Cardiac muscle cell (in vitro differentiated cells and primary cell): ENCODE measurements around the gene VGLL2. TPM values are rescaled to one million over a fixed set of nuclear protein-coding genes. Genes with fewer than 3 reads are reported as not detected.

ENCODE experiments used
- DNase-seq, 2 donors: peaks; one replicate each; pipeline versions ENCODE4 v3.0.0 to v3.0.0-alpha.2; 2010 to 2017; ENCODE audit warnings: low read depth in 1 of 2, low spot score in 1 of 2
- H3K27ac ChIP-seq: fragments of 200-600 bp; sonication (generic); 2 replicates; pipeline ENCODE4 v1.5.1; 2016
- H3K27me3 ChIP-seq: fragments of 200-600 bp; sonication (generic); 2 replicates; pipeline ENCODE4 v1.6.0; 2016; ENCODE audit warnings: control low read depth
- H3K36me3 ChIP-seq: fragments of 200-600 bp; sonication (generic); 2 replicates; pipeline ENCODE4 v1.5.1; 2016; ENCODE audit warnings: control low read depth
- H3K4me1 ChIP-seq: fragments of 200-600 bp; sonication (generic); 2 replicates; pipeline ENCODE4 v1.8.1; 2017; ENCODE audit warnings: low read depth, mild to moderate bottlenecking, mixed run types
- H3K4me3 ChIP-seq: fragments of 200-600 bp; sonication (generic); 2 replicates; pipeline ENCODE4 v1.5.1; 2016; ENCODE audit warnings: mild to moderate bottlenecking
- H3K9me3 ChIP-seq: fragments of 200-600 bp; sonication (generic); 2 replicates; pipeline ENCODE4 v1.5.1; 2017; ENCODE audit warnings: low read depth, mild to moderate bottlenecking, control low read depth
- CTCF ChIP-seq: IDR thresholded peaks from 2 replicates; pipeline ENCODE4 v1.5.1; 2012; ENCODE audit warnings: low read depth, mild to moderate bottlenecking, low read length
- polyA plus RNA-seq: library from polyadenylated mRNA; unstranded; fragments of >200 nt; fragmentation: Nextera tagmentation; extraction: Ambion mirVana; gene quantifications from 2 replicates; pipeline ENCODE4 v1.2.1, GENCODE V29; 2016
- total RNA-seq: library from RNA; depleted of rRNA; stranded (reverse); fragments of >200 nt; gene quantifications from 2 replicates; pipeline ENCODE4 v1.2.3, GENCODE V29; 2016

Gene VGLL2
- total and polyA plus RNA-seq, 2 experiments from 2014 or later = not detected

- Histone ChIP-seq H3K27me3 (peaks cover 100% of the 10 kb centered on the region), H3K4me1 (peaks cover 2% of the 10 kb centered on the region), H3K27ac (no peak overlapping the region), H3K36me3 (no peaks in the 10 kb centered on the region), H3K9me3 (no peaks in the 10 kb centered on the region), H3K4me3 (peak overlapping the region; percentile 45)
- no peak for TF ChIP-seq CTCF
- no peak for DNase-seq
These were observed 1.1 kb downstream of the VGLL2 start for GRCh38 chr6:117266257-117267053.

DNA sequence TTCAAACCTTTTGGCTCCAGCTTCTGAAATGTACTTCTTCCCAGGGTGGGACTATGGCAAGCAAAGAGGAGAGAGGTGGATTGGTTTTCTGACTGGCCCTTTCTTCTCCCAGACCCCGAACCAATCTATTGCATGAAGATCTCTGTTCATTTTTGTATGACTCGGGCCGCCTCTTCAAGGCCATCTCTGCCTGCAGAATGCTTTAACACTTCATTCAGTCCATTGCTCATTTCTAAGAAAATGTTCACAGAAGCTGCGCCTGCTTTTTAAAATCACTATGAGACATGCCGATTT, 1.6 kb downstream of the VGLL2 start:
- no peak for TF ChIP-seq CTCF
- H3K9me3 ChIP-seq = no peaks in the 10 kb centered on the region
- no peak overlapping the region for H3K4me3 ChIP-seq
- no peak for DNase-seq
- H3K36me3 ChIP-seq = no peaks in the 10 kb centered on the region
- H3K27ac ChIP-seq = no peak overlapping the region
- peaks cover 100% of the 10 kb centered on the region for H3K27me3 ChIP-seq
- peaks cover 2% of the 10 kb centered on the region for H3K4me1 ChIP-seq

DNA sequence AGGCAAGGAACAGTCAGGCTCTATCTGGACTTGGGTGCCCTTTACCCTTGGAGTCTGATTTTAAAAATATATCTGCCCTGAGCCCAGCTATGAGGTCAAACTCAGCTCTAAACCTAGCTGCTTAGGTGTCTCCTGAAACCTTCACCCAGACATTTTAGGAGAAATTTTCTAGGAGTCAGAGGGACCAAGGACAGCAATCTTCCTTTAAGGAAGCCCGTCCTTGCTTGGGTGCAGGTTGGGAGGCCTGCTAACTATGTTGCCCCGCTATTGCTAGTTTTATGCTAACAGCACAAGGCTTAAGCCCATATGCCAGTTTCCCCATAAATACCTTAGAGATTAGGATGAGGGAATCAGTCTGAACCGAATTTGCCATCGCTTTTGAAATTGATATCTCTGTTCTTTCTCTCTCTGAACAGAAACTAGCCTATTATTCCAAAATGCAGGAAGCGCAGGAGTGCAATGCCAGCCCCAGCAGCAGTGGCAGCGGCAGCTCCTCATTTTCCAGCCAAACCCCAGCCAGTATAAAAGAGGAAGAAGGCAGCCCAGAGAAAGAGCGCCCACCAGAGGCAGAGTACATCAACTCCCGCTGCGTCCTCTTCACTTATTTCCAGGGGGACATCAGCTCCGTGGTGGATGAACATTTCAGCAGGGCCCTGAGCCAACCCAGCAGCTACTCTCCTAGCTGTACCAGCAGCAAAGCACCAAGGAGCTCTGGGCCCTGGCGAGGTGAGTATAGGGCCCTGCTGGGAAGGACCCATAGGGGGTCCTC, 2.6 kb downstream of the VGLL2 start:
- Histone ChIP-seq H3K36me3 (no peaks in the 10 kb centered on the region), H3K4me1 (peaks cover 2% of the 10 kb centered on the region), H3K9me3 (no peaks in the 10 kb centered on the region), H3K27me3 (peaks cover 100% of the 10 kb centered on the region), H3K4me3 (no peak overlapping the region), H3K27ac (no peak overlapping the region)
- DNase-seq = peak in 1 of 2 donors; percentile 38
- TF ChIP-seq CTCF = no peak

DNA sequence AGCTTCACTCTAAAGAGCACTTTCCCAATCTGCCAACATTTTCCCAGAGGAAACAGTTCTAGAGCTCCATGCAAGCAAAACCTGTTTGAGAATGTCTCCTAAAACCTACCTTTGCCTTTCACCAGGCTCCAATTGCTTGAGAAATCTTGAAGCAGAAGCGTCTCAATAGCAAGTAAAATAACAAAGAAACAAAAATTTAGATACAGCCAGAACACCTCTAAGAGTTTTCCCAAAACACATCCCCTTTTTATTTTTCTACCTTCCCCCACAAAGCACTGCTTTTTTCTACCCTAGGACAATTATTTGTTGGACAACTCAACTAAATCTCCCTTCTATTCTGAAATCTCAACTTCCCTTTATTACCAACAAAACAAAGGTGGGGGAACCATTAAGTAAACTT, 3.6 kb downstream of the VGLL2 start:
- Histone ChIP-seq H3K9me3 (no peaks in the 10 kb centered on the region), H3K4me1 (peaks cover 2% of the 10 kb centered on the region), H3K27me3 (peaks cover 100% of the 10 kb centered on the region), H3K4me3 (no peak overlapping the region), H3K36me3 (no peaks in the 10 kb centered on the region), H3K27ac (no peak overlapping the region)
- DNase-seq = no peak
- no peak for TF ChIP-seq CTCF

DNA sequence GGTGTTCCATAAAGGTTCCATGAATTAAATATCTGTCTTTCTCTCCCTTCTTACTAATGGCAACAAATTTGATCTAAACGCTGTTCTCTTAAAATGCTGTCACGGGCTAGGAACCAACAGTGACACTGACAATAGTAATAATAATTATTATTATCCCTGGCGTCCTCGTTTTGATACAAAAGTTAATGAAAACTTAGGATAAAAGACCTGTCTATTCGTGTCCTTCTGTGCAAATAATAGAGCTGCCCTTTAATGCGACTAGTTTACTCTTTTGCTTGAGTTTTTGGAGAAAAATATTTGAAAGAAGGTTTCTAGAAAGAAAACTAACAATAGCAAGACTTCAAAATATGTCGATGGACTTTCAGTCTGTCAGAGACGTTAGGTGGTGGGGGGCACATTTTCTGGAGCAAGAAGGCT, 4.3 kb downstream of the VGLL2 start:
- no peak for TF ChIP-seq CTCF
- Histone ChIP-seq H3K4me3 (no peak overlapping the region), H3K27me3 (peaks cover 100% of the 10 kb centered on the region), H3K4me1 (peaks cover 2% of the 10 kb centered on the region), H3K9me3 (no peaks in the 10 kb centered on the region), H3K36me3 (no peaks in the 10 kb centered on the region), H3K27ac (no peak overlapping the region)
- no peak for DNase-seq
